ENCODE results near the gene PRCC. TPM values are rescaled to one million over a fixed set of nuclear protein-coding genes. Genes with fewer than 3 reads are reported as not detected.

The PRCC gene
- total RNA-seq, 1 donor from 2014 or later = 75.5 TPM

DNA sequence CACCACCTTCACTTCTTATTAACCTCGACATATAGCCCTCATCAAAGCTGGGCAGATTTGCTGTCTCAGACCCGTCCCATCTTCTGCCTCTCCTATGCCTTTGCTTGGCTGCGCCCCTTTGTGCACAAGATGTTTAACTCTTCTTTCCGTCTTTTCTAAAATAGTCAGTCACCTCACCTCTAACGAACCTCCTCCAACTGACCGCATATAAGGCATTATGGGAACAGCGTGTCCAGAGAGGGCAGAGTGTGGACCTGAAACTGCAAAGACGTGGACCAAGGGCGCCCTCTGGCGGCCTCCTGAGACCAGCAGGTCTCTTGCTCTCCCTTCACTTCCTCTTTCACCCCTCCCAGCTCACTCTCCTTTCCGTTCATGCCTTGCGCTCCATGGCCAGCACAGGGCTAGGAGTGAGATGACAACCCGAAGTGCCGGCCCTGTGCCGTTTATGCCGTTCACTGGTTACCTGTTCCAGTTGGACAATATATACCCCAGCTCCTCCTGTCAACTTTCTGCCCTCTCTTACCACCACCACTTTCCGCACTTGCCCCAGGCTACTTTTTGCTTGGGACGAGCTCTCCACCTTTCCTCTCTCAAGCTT lies 41.6 kb upstream of the PRCC start:
- peaks cover 60% of the 10 kb centered on the region for H4K20me1 ChIP-seq (ENCODE audit: insufficient read depth, low read length)
- TF ChIP-seq, protein P1, sequence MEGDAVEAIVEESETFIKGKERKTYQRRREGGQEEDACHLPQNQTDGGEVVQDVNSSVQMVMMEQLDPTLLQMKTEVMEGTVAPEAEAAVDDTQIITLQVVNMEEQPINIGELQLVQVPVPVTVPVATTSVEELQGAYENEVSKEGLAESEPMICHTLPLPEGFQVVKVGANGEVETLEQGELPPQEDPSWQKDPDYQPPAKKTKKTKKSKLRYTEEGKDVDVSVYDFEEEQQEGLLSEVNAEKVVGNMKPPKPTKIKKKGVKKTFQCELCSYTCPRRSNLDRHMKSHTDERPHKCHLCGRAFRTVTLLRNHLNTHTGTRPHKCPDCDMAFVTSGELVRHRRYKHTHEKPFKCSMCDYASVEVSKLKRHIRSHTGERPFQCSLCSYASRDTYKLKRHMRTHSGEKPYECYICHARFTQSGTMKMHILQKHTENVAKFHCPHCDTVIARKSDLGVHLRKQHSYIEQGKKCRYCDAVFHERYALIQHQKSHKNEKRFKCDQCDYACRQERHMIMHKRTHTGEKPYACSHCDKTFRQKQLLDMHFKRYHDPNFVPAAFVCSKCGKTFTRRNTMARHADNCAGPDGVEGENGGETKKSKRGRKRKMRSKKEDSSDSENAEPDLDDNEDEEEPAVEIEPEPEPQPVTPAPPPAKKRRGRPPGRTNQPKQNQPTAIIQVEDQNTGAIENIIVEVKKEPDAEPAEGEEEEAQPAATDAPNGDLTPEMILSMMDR (IDR thresholded peaks at IDR 0.05; ENCODE audit: insufficient read depth, low read depth, low read length) = peak; percentile 99
- TF ChIP-seq EZH2 (IDR thresholded peaks at IDR 0.05; ENCODE audit: insufficient read depth, low read length) = no peak
- no peaks in the 10 kb centered on the region for H3K27me3 Mint-ChIP-seq (ENCODE audit: low read depth, unreplicated experiment)
- H3K4me1 ChIP-seq (ENCODE audit: insufficient read depth, low read length) = peaks cover 31% of the 10 kb centered on the region
- no peak overlapping the region for H3K4me3 Mint-ChIP-seq (ENCODE audit: unreplicated experiment)
- no peaks in the 10 kb centered on the region for H3K27me3 ChIP-seq (ENCODE audit: insufficient read depth, low read length)
- no peaks in the 10 kb centered on the region for H3K9me3 Mint-ChIP-seq (ENCODE audit: unreplicated experiment)
- H3K27ac Mint-ChIP-seq (ENCODE audit: unreplicated experiment) = no peak overlapping the region
- FAIRE-seq (no peak), DNase-seq (ENCODE audit: low read depth) (peak; percentile 64)
- H3K4me3 ChIP-seq (ENCODE audit: insufficient read depth, low read depth, low read length) = peak overlapping the region; percentile 100
- H2AFZ ChIP-seq (ENCODE audit: low read depth, low read length) = no peak overlapping the region
- peaks cover 3% of the 10 kb centered on the region for H3K4me1 Mint-ChIP-seq (ENCODE audit: low read depth, unreplicated experiment)
- peak overlapping the region; percentile 95 for H3K4me2 ChIP-seq (ENCODE audit: low read length)
- H3K36me3 ChIP-seq (ENCODE audit: insufficient read depth, low read length) = peaks cover 23% of the 10 kb centered on the region
- H3K27ac ChIP-seq (ENCODE audit: low read depth, low read length) = no peak overlapping the region
- peaks cover 77% of the 10 kb centered on the region for H3K79me2 ChIP-seq (ENCODE audit: insufficient read depth, low read length)
- H3K36me3 Mint-ChIP-seq (ENCODE audit: low read depth, unreplicated experiment) = peaks cover 12% of the 10 kb centered on the region
- H3K9ac ChIP-seq (ENCODE audit: low read length) = peak overlapping the region; percentile 97
- no peaks in the 10 kb centered on the region for H3K9me3 ChIP-seq (ENCODE audit: insufficient read depth, low read depth, low read length)

- H3K27ac Mint-ChIP-seq (ENCODE audit: unreplicated experiment) = peak overlapping the region; percentile 22
- no peaks in the 10 kb centered on the region for H3K27me3 ChIP-seq (ENCODE audit: insufficient read depth, low read length)
- no peaks in the 10 kb centered on the region for H3K9me3 ChIP-seq (ENCODE audit: insufficient read depth, low read depth, low read length)
- peaks cover 14% of the 10 kb centered on the region for H3K36me3 ChIP-seq (ENCODE audit: insufficient read depth, low read length)
- H3K27ac ChIP-seq (ENCODE audit: low read depth, low read length) = no peak overlapping the region
- H3K4me1 ChIP-seq (ENCODE audit: insufficient read depth, low read length) = peaks cover 31% of the 10 kb centered on the region
- H3K79me2 ChIP-seq (ENCODE audit: insufficient read depth, low read length) = peaks cover 68% of the 10 kb centered on the region
- H3K4me1 Mint-ChIP-seq (ENCODE audit: low read depth, unreplicated experiment) = peaks cover 4% of the 10 kb centered on the region
- peak; percentile 31 for DNase-seq (ENCODE audit: low read depth)
- H3K4me3 ChIP-seq (ENCODE audit: insufficient read depth, low read depth, low read length) = peak overlapping the region; percentile 100
- no peaks in the 10 kb centered on the region for H3K9me3 Mint-ChIP-seq (ENCODE audit: unreplicated experiment)
- H4K20me1 ChIP-seq (ENCODE audit: insufficient read depth, low read length) = peaks cover 55% of the 10 kb centered on the region
- no peak for FAIRE-seq
- peaks cover 12% of the 10 kb centered on the region for H3K36me3 Mint-ChIP-seq (ENCODE audit: low read depth, unreplicated experiment)
- no peak for TF ChIP-seq EZH2 (IDR thresholded peaks at IDR 0.05; ENCODE audit: insufficient read depth, low read length)
- TF ChIP-seq, protein P1 (IDR thresholded peaks at IDR 0.05; ENCODE audit: insufficient read depth, low read depth, low read length) = peak; percentile 55
- H3K27me3 Mint-ChIP-seq (ENCODE audit: low read depth, unreplicated experiment) = no peaks in the 10 kb centered on the region
- H3K9ac ChIP-seq (ENCODE audit: low read length) = peak overlapping the region; percentile 97
- no peak overlapping the region for H3K4me3 Mint-ChIP-seq (ENCODE audit: unreplicated experiment)
- no peak overlapping the region for H2AFZ ChIP-seq (ENCODE audit: low read depth, low read length)
- H3K4me2 ChIP-seq (ENCODE audit: low read length) = peak overlapping the region; percentile 95
These were observed 40.6 kb upstream of the PRCC start for GRCh38 chr1:156726549-156727226.

DNA sequence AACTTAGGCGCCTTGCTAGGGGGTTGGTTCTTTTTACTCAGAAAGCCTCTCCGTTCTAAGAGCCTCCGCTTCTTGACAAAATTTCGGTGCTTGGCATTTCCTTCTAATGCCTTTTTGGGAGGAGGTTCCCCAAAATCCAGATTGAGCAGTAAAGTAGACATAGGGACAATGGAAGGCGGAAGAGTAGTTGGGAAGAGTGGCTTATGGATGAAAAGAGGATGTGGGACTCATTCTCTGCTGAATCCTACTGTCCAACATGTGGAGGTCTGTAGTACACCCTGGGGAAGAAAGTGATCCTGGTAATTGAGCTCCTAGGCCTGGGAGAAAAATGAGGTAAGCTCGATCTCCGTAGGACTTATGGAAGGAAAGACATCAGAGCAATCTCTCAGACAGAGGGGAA lies 39.8 kb upstream of the PRCC start:
- H3K4me1 ChIP-seq (ENCODE audit: insufficient read depth, low read length) = peaks cover 31% of the 10 kb centered on the region
- no peak overlapping the region for H3K4me3 Mint-ChIP-seq (ENCODE audit: unreplicated experiment)

More for the DNA sequence above, 39.8 kb upstream of the PRCC start:
- no peak overlapping the region for H2AFZ ChIP-seq (ENCODE audit: low read depth, low read length)
- H3K9ac ChIP-seq (ENCODE audit: low read length) = peak overlapping the region; percentile 97
- H3K4me3 ChIP-seq (ENCODE audit: insufficient read depth, low read depth, low read length) = peak overlapping the region; percentile 100
- peaks cover 14% of the 10 kb centered on the region for H3K36me3 ChIP-seq (ENCODE audit: insufficient read depth, low read length)
- H3K9me3 Mint-ChIP-seq (ENCODE audit: unreplicated experiment) = no peaks in the 10 kb centered on the region
- peak overlapping the region; percentile 98 for H3K27ac ChIP-seq (ENCODE audit: low read depth, low read length)
- H3K4me1 Mint-ChIP-seq (ENCODE audit: low read depth, unreplicated experiment) = peaks cover 4% of the 10 kb centered on the region
- no peak for DNase-seq (ENCODE audit: low read depth)
- TF ChIP-seq, protein P1 (IDR thresholded peaks at IDR 0.05; ENCODE audit: insufficient read depth, low read depth, low read length) = no peak
- TF ChIP-seq EZH2 (IDR thresholded peaks at IDR 0.05; ENCODE audit: insufficient read depth, low read length) = no peak
- no peaks in the 10 kb centered on the region for H3K27me3 ChIP-seq (ENCODE audit: insufficient read depth, low read length)
- peaks cover 68% of the 10 kb centered on the region for H3K79me2 ChIP-seq (ENCODE audit: insufficient read depth, low read length)
- peaks cover 12% of the 10 kb centered on the region for H3K36me3 Mint-ChIP-seq (ENCODE audit: low read depth, unreplicated experiment)
- peaks cover 52% of the 10 kb centered on the region for H4K20me1 ChIP-seq (ENCODE audit: insufficient read depth, low read length)
- no peak for FAIRE-seq
- H3K27ac Mint-ChIP-seq (ENCODE audit: unreplicated experiment) = peak overlapping the region; percentile 97
- no peaks in the 10 kb centered on the region for H3K9me3 ChIP-seq (ENCODE audit: insufficient read depth, low read depth, low read length)
- no peaks in the 10 kb centered on the region for H3K27me3 Mint-ChIP-seq (ENCODE audit: low read depth, unreplicated experiment)
- H3K4me2 ChIP-seq (ENCODE audit: low read length) = peak overlapping the region; percentile 95
